ENCODE measurements around the gene CDH26.

The CDH26 gene

GRCh38 chr20:60063739-60064380 lies 105.6 kb downstream of the CDH26 start:
- no peak for DNase-seq (ENCODE audit: low spot score)

Measured in putamen (tissue), 1 donor.